GM12878 (cell line): Measurements from ENCODE around the gene LRRC57. TPM values are rescaled to one million over a fixed set of nuclear protein-coding genes. Genes with fewer than 3 reads are reported as not detected.

Source experiments
- ATF7 ChIP-seq: fragments of 450-650 bp; IDR thresholded peaks from 2 replicates; pipeline ENCODE4 v1.6.1; 2016; ENCODE audit warnings: low read depth, mild to moderate bottlenecking
- BCLAF1 ChIP-seq: fragments of 450-650 bp; IDR thresholded peaks from 2 replicates; pipeline ENCODE4 v1.6.1; 2017; ENCODE audit warnings: antibody characterized with exemption, mild to moderate bottlenecking, moderate library complexity
- BRCA1 ChIP-seq: IDR thresholded peaks from 2 replicates; pipeline ENCODE4 v1.6.1; 2011; ENCODE audit warnings: low read depth, low read length, improper control_type of control experiment
- CHD4 ChIP-seq: fragments of 200-600 bp; sonication (generic); IDR thresholded peaks from 2 replicates; pipeline ENCODE4 v1.6.1; 2016; ENCODE audit warnings: mild to moderate bottlenecking
- HCFC1 ChIP-seq: fragments of 150-350 bp; IDR thresholded peaks from 2 replicates; pipeline ENCODE4 v1.6.1; 2014; ENCODE audit warnings: low read length
- KAT2A ChIP-seq: conservative IDR thresholded peaks from 2 replicates; pipeline ENCODE4 v1.6.1; 2011; ENCODE audit warnings: low read depth, low read length; ENCODE audit not compliant: control insufficient read depth
- MEF2A ChIP-seq: IDR thresholded peaks from 2 replicates; pipeline ENCODE4 v1.6.1; 2011; ENCODE audit warnings: low read depth, mild to moderate bottlenecking, low read length, moderate library complexity; ENCODE audit not compliant: insufficient read depth
- NFYB ChIP-seq: IDR thresholded peaks from 2 replicates; pipeline ENCODE4 v1.6.1; 2011; ENCODE audit warnings: low read depth, mild to moderate bottlenecking, low read length, improper control_type of control experiment, moderate library complexity; ENCODE audit not compliant: insufficient read depth
- PBX3 ChIP-seq: IDR thresholded peaks from 2 replicates; pipeline ENCODE4 v1.6.1; 2011; ENCODE audit warnings: mild to moderate bottlenecking, low read depth, low read length, moderate library complexity; ENCODE audit not compliant: insufficient replicate concordance
- RELB ChIP-seq: fragments of 450-650 bp; IDR thresholded peaks from 2 replicates; pipeline ENCODE4 v1.6.1; 2017; ENCODE audit warnings: low read depth, mild to moderate bottlenecking, moderate library complexity
- SMC3 ChIP-seq: IDR thresholded peaks from 2 replicates; pipeline ENCODE4 v1.6.1; 2011; ENCODE audit warnings: low read length, improper control_type of control experiment, borderline replicate concordance
- SUPT20H ChIP-seq: IDR thresholded peaks from 2 replicates; pipeline ENCODE4 v1.6.1; 2011; ENCODE audit warnings: low read depth, mild to moderate bottlenecking, low read length, moderate library complexity, borderline replicate concordance; ENCODE audit not compliant: control insufficient read depth
- ZNF274 ChIP-seq: IDR thresholded peaks from one replicate; pipeline ENCODE4 v1.8.0; 2011; ENCODE audit not compliant: insufficient read length, insufficient read depth
- ZNF622 ChIP-seq: fragments of 450-650 bp; IDR thresholded peaks from 2 replicates; pipeline ENCODE4 v1.6.1; 2017; ENCODE audit warnings: mild to moderate bottlenecking, inconsistent platforms
- polyA plus RNA-seq, 11 experiments: library from polyadenylated mRNA; depleted of rRNA in 4 of 11; unstranded in 6 of 11; stranded (reverse) in 5 of 11; fragments of >200 nt; fragmentation: Nextera tagmentation in 4 of 11; fragmentation: Illumina TruSeq in 1 of 11; extraction: Ambion mirVana in 4 of 11; extraction: Trizol in 1 of 11; gene quantifications; 1 replicate in 1 of 11; 2 replicates in 10 of 11; pipeline versions ENCODE4 v1.2.1 to v1.2.3, GENCODE V29; 2011 to 2016; ENCODE audit warnings: inconsistent platforms in 2 of 11, missing spikeins in 2 of 11, low read depth in 1 of 11
- total RNA-seq, 4 experiments: library from RNA; depleted of rRNA in 3 of 4; stranded (reverse); fragments of >200 nt in 3 of 4; fragmentation: Illumina TruSeq in 1 of 4; extraction: Trizol in 1 of 4; gene quantifications; 2 replicates each; pipeline versions ENCODE4 v1.2.1 to v1.2.3, GENCODE V29; 2013 to 2021
- TF ChIP-seq, protein P1 (sequence below): IDR thresholded peaks from 2 replicates; pipeline ENCODE4 v1.6.1; 2011; ENCODE audit warnings: low read depth, low read length, improper control_type of control experiment, borderline replicate concordance

Gene LRRC57
- total and polyA plus RNA-seq, 10 of the 15 experiments (the other 5 are each of a cell fraction or from before 2014, with no cell fraction given) = 5.2 to 15.7 (median 9.6) TPM

GRCh38 chr15:42581272-42581730 lies 32.7 kb upstream of the LRRC57 start (continued):
- no peak for TF ChIP-seq BCLAF1
- TF ChIP-seq, protein P1, sequence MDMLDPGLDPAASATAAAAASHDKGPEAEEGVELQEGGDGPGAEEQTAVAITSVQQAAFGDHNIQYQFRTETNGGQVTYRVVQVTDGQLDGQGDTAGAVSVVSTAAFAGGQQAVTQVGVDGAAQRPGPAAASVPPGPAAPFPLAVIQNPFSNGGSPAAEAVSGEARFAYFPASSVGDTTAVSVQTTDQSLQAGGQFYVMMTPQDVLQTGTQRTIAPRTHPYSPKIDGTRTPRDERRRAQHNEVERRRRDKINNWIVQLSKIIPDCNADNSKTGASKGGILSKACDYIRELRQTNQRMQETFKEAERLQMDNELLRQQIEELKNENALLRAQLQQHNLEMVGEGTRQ = no peak
- TF ChIP-seq PBX3 = no peak
- no peak for TF ChIP-seq SUPT20H
- TF ChIP-seq SMC3 = no peak
- peak; percentile 37; the same call in 1 of the 2 replicates for TF ChIP-seq RELB
- TF ChIP-seq KAT2A = no peak
- no peak for TF ChIP-seq MEF2A
- no peak for TF ChIP-seq BRCA1
- TF ChIP-seq ATF7 = no peak
- no peak for TF ChIP-seq NFYB
- no peak for TF ChIP-seq HCFC1
- TF ChIP-seq ZNF274 = no peak
- no peak for TF ChIP-seq CHD4
- TF ChIP-seq ZNF622 = no peak
